Peyer's patch (tissue), 4 donors: ENCODE measurements around the gene SRBD1.

Experiments
- CTCF ChIP-seq, 6 experiments: fragments of 450-650 bp in 4 of 6; fragments of 200-600 bp in 2 of 6; sonication (generic) in 1 of 6; IDR thresholded peaks; one replicate each; pipeline ENCODE4 v1.5.1; 2017 to 2019; ENCODE audit warnings: antibody characterized with exemption in 6 of 6, mild to moderate bottlenecking in 3 of 6, moderate library complexity in 1 of 6
- POLR2A ChIP-seq, 2 donors: fragments of 450-650 bp; IDR thresholded peaks; one replicate each; pipeline ENCODE4 v1.5.1; 2017; ENCODE audit warnings: antibody characterized with exemption in 2 of 2, mild to moderate bottlenecking in 2 of 2, moderate library complexity in 2 of 2

- TF ChIP-seq CTCF (IDR thresholded peaks at IDR 0.05) (no peak), POLR2A (IDR thresholded peaks at IDR 0.05) (no peak)
Observed at GRCh38 chr2:45370369-45370768, 240.7 kb downstream of the SRBD1 start.
